Brain microvascular endothelial cell (primary cell): Measurements from ENCODE around the gene RAB3C.

Source experiments
- DNase-seq: peaks from one replicate; pipeline ENCODE4 v3.0.0-alpha.2; 2020
- H3K27ac ChIP-seq: fragments of 250-450 bp; sonication (Bioruptor Pico); 2 replicates; pipeline ENCODE4 v1.5.1; 2020; ENCODE audit warnings: mild to moderate bottlenecking, moderate library complexity
- H3K27me3 ChIP-seq: fragments of 250-450 bp; sonication (Bioruptor Pico); replicated peaks from 2 replicates; pipeline ENCODE4 v1.5.1; 2020; ENCODE audit warnings: mild to moderate bottlenecking
- H3K36me3 ChIP-seq: fragments of 250-450 bp; sonication (Bioruptor Pico); replicated peaks from 2 replicates; pipeline ENCODE4 v1.5.1; 2020; ENCODE audit warnings: mild to moderate bottlenecking
- H3K4me3 ChIP-seq: 2 replicates; pipeline ENCODE4 v1.5.1; 2011; ENCODE audit warnings: low read depth, mild to moderate bottlenecking, control low read depth, low read length, moderate library complexity
- in situ Hi-C: cut with HindIII; loops from 2 replicates; pipeline ENCODE4 v1.10.0; 2017; ENCODE audit warnings: low sequenced_read_pairs, low pct_ligation_motif_present
- TF ChIP-seq, protein P1 (sequence below): IDR thresholded peaks from 2 replicates; pipeline ENCODE4 v1.5.1; 2011; ENCODE audit warnings: low read depth, mild to moderate bottlenecking, moderate library complexity, low read length, control low read depth, inconsistent platforms; ENCODE audit errors: missing control alignments

RAB3C gene

GRCh38 chr5:58893551-58893950 lies 310.7 kb downstream of the RAB3C start:
- Histone ChIP-seq H3K27ac (no peak overlapping the region), H3K4me3 (no peak overlapping the region), H3K36me3 (no peaks in the 10 kb centered on the region), H3K27me3 (no peaks in the 10 kb centered on the region)
- TF ChIP-seq, protein P1, sequence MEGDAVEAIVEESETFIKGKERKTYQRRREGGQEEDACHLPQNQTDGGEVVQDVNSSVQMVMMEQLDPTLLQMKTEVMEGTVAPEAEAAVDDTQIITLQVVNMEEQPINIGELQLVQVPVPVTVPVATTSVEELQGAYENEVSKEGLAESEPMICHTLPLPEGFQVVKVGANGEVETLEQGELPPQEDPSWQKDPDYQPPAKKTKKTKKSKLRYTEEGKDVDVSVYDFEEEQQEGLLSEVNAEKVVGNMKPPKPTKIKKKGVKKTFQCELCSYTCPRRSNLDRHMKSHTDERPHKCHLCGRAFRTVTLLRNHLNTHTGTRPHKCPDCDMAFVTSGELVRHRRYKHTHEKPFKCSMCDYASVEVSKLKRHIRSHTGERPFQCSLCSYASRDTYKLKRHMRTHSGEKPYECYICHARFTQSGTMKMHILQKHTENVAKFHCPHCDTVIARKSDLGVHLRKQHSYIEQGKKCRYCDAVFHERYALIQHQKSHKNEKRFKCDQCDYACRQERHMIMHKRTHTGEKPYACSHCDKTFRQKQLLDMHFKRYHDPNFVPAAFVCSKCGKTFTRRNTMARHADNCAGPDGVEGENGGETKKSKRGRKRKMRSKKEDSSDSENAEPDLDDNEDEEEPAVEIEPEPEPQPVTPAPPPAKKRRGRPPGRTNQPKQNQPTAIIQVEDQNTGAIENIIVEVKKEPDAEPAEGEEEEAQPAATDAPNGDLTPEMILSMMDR = no peak
- no peak for DNase-seq
- in situ Hi-C loops = no loop called here

- TF ChIP-seq, protein P1 = no peak
- Histone ChIP-seq H3K27me3 (no peaks in the 10 kb centered on the region), H3K27ac (no peak overlapping the region), H3K4me3 (no peak overlapping the region), H3K36me3 (no peaks in the 10 kb centered on the region)
- DNase-seq = no peak
- in situ Hi-C loops = no loop called here
Measured at GRCh38 chr5:58898006-58898405, 315.1 kb downstream of the RAB3C start.

DNA sequence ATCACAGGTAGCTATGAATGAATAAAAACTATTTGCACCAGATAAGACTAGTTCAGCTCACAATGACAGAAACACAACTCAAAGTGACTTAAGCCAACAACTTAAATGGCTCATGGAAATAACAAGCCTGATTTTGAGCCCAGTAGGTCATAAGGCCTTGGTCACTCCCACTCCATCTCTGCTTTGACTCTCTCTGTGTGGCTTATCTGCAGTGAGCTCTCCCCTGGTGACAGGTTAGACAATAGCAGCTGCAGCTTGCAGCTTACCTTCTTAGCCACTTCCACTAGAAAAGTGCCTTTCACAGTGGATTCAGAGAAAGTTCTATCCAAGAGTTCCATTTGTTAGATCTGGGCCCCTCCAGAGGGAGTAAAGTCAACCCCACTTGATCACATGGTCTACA lies 315.7 kb downstream of the RAB3C start:
- no peak overlapping the region for H3K27ac ChIP-seq
- DNase-seq = no peak
- H3K4me3 ChIP-seq = no peak overlapping the region
- TF ChIP-seq, protein P1 = peak; percentile 10
- in situ Hi-C loops = no loop called here
- H3K27me3 ChIP-seq = no peaks in the 10 kb centered on the region
- no peaks in the 10 kb centered on the region for H3K36me3 ChIP-seq

DNA sequence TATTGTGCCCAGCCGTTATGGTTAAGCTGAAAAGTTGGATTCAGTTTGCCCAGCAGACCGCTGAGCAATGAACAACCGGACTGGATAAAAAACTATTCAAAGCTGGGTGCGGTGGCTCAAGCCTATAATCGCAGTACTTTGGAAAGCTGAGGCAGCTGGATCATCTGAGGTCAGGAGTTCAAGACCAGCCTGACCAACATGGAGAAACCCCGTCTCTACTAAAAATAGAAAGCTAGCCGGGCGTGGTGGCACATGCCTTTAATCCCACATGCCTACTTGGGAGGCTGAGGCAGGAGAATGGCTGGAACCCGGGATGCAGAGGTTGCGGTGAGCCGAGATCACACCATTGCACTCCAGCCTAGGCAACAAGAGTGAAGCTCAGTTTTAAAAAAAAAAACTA lies 318.4 kb downstream of the RAB3C start:
- TF ChIP-seq, protein P1 = no peak
- DNase-seq = no peak
- Histone ChIP-seq H3K27me3 (no peaks in the 10 kb centered on the region), H3K36me3 (no peaks in the 10 kb centered on the region), H3K4me3 (no peak overlapping the region), H3K27ac (no peak overlapping the region)
- in situ Hi-C loops = no loop called here

DNA sequence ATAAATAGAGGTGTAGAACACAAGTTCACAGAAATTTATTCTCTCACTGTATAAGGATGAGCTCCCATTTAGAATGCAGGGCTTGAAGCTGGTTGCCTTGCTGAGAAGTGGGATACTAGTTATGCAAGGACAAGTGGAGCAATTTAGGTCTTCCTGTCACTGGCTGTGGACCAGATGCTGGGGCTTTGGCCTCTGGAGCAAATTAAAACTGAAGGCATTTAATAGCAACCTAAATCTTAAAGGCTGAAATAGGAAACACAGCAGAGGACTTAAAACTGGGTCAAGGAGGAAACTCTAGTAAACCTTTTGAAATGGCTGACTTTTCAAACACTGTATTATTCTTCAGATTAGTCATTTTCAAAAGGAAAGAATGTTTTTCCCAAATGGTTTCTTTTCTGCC lies 319.4 kb downstream of the RAB3C start:
- TF ChIP-seq, protein P1 = no peak
- H3K27ac ChIP-seq = no peak overlapping the region
- H3K27me3 ChIP-seq = no peaks in the 10 kb centered on the region
- DNase-seq = no peak
- in situ Hi-C loops = no loop called here
- H3K4me3 ChIP-seq = no peak overlapping the region
- H3K36me3 ChIP-seq = no peaks in the 10 kb centered on the region

- no peaks in the 10 kb centered on the region for H3K36me3 ChIP-seq
- no peak for DNase-seq
- no peaks in the 10 kb centered on the region for H3K27me3 ChIP-seq
- TF ChIP-seq, protein P1 = peak; percentile 15
- no peak overlapping the region for H3K27ac ChIP-seq
- no peak overlapping the region for H3K4me3 ChIP-seq
- in situ Hi-C loops = no loop called here
Measured at GRCh38 chr5:58902765-58903164, 319.9 kb downstream of the RAB3C start.
